ENCODE results near the gene PIK3C3.

GRCh38 chr18:41933778-41934177 lies 21.3 kb upstream of the PIK3C3 start:
- TF ChIP-seq CTCF (IDR thresholded peaks at IDR 0.05; ENCODE audit: poor library complexity, severe bottlenecking) (no peak), EP300 (conservative IDR thresholded peaks at IDR 0.05; ENCODE audit: poor library complexity, severe bottlenecking) (no peak), RAD21 (conservative IDR thresholded peaks at IDR 0.05) (no peak), REST (IDR thresholded peaks at IDR 0.05; ENCODE audit: borderline replicate concordance) (no peak), POLR2AphosphoS5 (IDR thresholded peaks at IDR 0.05) (no peak), TAF1 (IDR thresholded peaks at IDR 0.05; ENCODE audit: low read depth) (no peak), MXI1 (conservative IDR thresholded peaks at IDR 0.05; ENCODE audit: poor library complexity, severe bottlenecking) (no peak)

All from neural cell (in vitro differentiated cells).